Esophagus squamous epithelium (tissue), 5 donors: ENCODE data around the gene RABGAP1L. TPM values are rescaled to one million over a fixed set of nuclear protein-coding genes. Genes with fewer than 3 reads are reported as not detected.
"Not testable (repeated sequence)": the region's sequence is repeated elsewhere in the genome, so short reads cannot be mapped to it uniquely, and the experiment has no call there.

Experiments used
- DNase-seq: peaks from one replicate; lab custom pipeline; 2025; lab: John Stamatoyannopoulos, UW
- H3K27ac ChIP-seq, 4 donors: fragments of 200-600 bp; sonication (generic); one replicate each; pipeline ENCODE4 v1.5.1; 2016 to 2019; ENCODE audit warnings: mild to moderate bottlenecking in 1 of 4
- H3K27me3 ChIP-seq, 4 donors: fragments of 200-600 bp; sonication (generic); 1 replicate in 3 of 4; 2 replicates in 1 of 4; pipeline versions ENCODE4 v1.5.1 to v1.6.0; 2017 to 2021; ENCODE audit warnings: antibody characterized with exemption in 1 of 4
- H3K36me3 ChIP-seq, 3 donors: fragments of 200-600 bp; sonication (generic); one replicate each; pipeline ENCODE4 v1.5.1; 2016 to 2019
- H3K4me1 ChIP-seq, 3 donors: fragments of 200-600 bp; sonication (generic); one replicate each; pipeline ENCODE4 v1.5.1; 2017 to 2019
- H3K4me3 ChIP-seq, 4 donors: fragments of 200-600 bp; sonication (generic); 1 replicate in 3 of 4; 2 replicates in 1 of 4; pipeline ENCODE4 v1.5.1; 2016 to 2019; ENCODE audit warnings: mild to moderate bottlenecking in 2 of 4, moderate library complexity in 1 of 4
- H3K9me3 ChIP-seq, 3 donors: fragments of 200-600 bp; sonication (generic); one replicate each; pipeline ENCODE4 v1.5.1; 2016 to 2019
- CTCF ChIP-seq, 6 experiments: fragments of 450-650 bp in 4 of 6; fragments of 200-600 bp in 2 of 6; sonication (generic) in 2 of 6; IDR thresholded peaks; one replicate each; pipeline ENCODE4 v1.5.1; 2016 to 2019; ENCODE audit warnings: antibody characterized with exemption in 6 of 6, mild to moderate bottlenecking in 4 of 6, moderate library complexity in 4 of 6
- POLR2A ChIP-seq, 4 donors: fragments of 450-650 bp; IDR thresholded peaks; one replicate each; pipeline ENCODE4 v1.6.1; 2017; ENCODE audit warnings: antibody characterized with exemption in 4 of 4, mild to moderate bottlenecking in 4 of 4, moderate library complexity in 3 of 4
- WGBS, 2 donors: methylation state at CpG; one replicate each; pipeline ENCODE4 v1.1.5; 2018; 5-methylcytosine and 5-hydroxymethylcytosine counted together
- intact Hi-C: fragments of 100-400 bp; cut with DNase I; formaldehyde crosslinking; loops from one replicate; pipeline ENCODE4 v1.15.0; 2022
- total RNA-seq, 4 donors: library from RNA; depleted of rRNA; stranded (reverse); fragments of >200 nt; gene quantifications; one replicate each; pipeline ENCODE4 v1.1.0, GENCODE V29; 2016
- donor health status: DM: yes; HTN: yes; CAD: no.

RABGAP1L gene
- total RNA-seq, 4 donors from 2014 or later: 35.7 to 45.6 (median 41.0) TPM

DNA sequence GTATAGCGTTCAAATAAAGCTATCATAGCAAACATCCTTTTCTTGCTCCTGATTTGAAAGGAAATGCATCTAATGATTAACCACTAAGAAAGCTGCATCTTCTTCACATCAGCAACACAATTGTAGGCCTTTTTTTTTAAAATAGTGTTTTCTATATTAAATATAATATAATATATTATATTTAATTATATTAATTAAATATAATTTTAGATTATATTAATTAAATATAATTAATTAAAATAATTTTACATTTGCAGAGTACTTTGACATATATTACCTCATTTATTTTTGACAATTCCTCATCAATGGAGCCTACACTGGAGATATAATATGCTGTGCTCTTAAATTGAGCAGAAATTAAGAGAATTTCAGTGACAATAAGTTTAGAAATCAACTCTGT is 481.5 kb downstream of the RABGAP1L start:
- no peaks in the 10 kb centered on the region for H3K4me1 ChIP-seq
- no peaks in the 10 kb centered on the region for H3K27me3 ChIP-seq
- no peaks in the 10 kb centered on the region for H3K9me3 ChIP-seq
- TF ChIP-seq POLR2A (IDR thresholded peaks at IDR 0.05) (no peak), CTCF (IDR thresholded peaks at IDR 0.05) (no peak)
- peaks cover 0 to 15% (median 0%) of the 10 kb centered on the region in 3 donors for H3K36me3 ChIP-seq
- DNase-seq: no peak
- intact Hi-C loops: no loop called here
- WGBS, 2 donors: 71 to 93% methylated on average over 1 of the region's 1 CpG
- H3K4me3 ChIP-seq: no peak overlapping the region
- no peak overlapping the region for H3K27ac ChIP-seq

DNA sequence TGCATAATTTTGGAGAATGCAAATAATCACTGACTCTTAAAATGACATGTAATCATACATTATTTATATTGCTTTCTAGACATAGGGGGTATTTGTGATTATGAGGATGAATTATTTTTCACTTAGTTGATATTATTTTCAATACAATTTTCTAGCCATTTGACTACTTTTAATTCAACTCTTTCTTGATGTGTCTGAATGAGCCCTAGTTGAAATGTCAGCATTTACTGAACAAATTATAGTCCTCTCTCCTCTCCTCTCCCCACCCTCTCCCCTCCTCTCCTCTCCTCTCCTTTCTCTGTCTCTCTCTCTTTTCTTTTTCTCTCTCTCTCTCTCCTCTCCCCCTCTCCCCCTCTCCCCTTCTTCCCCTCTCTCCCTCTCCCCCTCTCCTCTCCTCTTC is 483.1 kb downstream of the RABGAP1L start:
- intact Hi-C loops: no loop called here
- Histone ChIP-seq H3K4me3 (no peak overlapping the region), H3K4me1 (no peaks in the 10 kb centered on the region), H3K27me3 (no peaks in the 10 kb centered on the region), H3K36me3 (peaks cover 0 to 9% (median 0%) of the 10 kb centered on the region in 3 donors), H3K27ac (no peak overlapping the region), H3K9me3 (no peaks in the 10 kb centered on the region)
- TF ChIP-seq CTCF (IDR thresholded peaks at IDR 0.05) (no peak), POLR2A (IDR thresholded peaks at IDR 0.05) (no peak)
- DNase-seq: no peak

DNA sequence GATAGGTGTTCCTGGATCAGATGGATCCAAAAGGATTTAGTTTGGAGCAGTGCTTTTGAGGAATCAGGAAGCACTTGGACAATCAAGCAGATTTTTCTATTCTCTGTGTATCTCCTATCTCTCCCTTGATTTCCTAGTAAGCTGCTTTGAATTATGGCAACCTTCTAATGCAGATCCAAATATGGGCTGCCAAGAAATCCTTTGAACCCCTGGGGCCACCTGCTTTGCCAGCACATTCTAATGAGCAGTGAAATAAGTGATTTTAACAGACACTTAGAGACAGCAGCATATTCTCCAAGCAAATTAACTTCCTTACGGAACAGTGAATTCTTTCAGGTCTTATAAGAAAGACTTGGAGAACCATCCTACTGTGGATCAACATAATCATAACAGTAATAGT is 483.9 kb downstream of the RABGAP1L start:
- H3K36me3 ChIP-seq: peaks cover 0 to 1% (median 0%) of the 10 kb centered on the region in 3 donors
- intact Hi-C loops: no loop called here
- WGBS, 2 donors: 93 to 94% methylated on average over 1 of the region's 1 CpG
- H3K27me3 ChIP-seq: no peaks in the 10 kb centered on the region
- no peaks in the 10 kb centered on the region for H3K4me1 ChIP-seq
- no peaks in the 10 kb centered on the region for H3K9me3 ChIP-seq
- TF ChIP-seq CTCF (IDR thresholded peaks at IDR 0.05): no peak
- no peak overlapping the region for H3K27ac ChIP-seq
- no peak overlapping the region for H3K4me3 ChIP-seq
- DNase-seq: no peak

GRCh38 chr1:174649572-174649971 is 490.3 kb downstream of the RABGAP1L start:
- not testable (repeated sequence) for H3K27ac ChIP-seq

DNA sequence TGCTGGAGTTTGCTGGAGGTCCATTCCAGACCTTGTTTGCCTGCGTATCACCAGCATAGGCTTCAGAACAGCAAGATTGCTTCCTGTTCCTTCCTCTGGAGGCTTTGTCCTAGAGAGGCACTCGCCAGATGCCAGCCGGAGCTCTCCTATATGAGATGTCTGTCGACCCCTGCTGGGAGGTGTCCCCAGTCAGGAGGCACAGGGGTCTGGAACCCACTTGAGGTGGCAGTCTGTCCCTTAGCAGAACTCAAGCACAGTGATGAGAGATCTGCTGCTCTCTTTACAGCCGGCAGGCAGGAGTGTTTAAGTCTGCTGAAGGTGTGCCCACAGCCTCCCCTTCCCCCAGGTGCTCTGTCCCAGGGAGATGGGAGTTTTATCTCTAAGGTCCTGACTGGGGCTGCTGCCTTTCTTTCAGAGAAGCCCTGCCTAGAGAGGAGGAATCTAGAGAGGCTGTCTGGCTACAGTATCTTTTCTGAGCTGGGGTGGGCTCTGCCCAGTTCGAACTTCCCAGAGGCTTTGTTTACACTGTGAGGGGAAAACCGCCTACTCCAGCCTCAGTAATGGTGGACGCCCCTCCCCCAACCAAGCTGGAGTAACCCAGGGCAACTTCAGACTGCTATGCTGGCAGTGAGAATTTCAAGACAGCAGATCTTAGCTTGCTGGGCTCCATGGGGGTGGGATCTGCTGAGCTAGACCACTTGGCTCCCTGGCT is 493.4 kb downstream of the RABGAP1L start:
- peaks cover 0 to 6% (median 0%) of the 10 kb centered on the region in 3 donors for H3K9me3 ChIP-seq
- no peak overlapping the region for H3K27ac ChIP-seq
- WGBS, 2 donors: 60 to 80% methylated on average over 1 to 2 of the region's 8 CpGs
- H3K4me1 ChIP-seq: no peaks in the 10 kb centered on the region
- no peak for TF ChIP-seq CTCF (IDR thresholded peaks at IDR 0.05)
- no peak for TF ChIP-seq POLR2A (IDR thresholded peaks at IDR 0.05)
- no peaks in the 10 kb centered on the region for H3K27me3 ChIP-seq
- intact Hi-C loops: no loop called here
- no peaks in the 10 kb centered on the region for H3K36me3 ChIP-seq
- no peak for DNase-seq
- no peak overlapping the region for H3K4me3 ChIP-seq

More at GRCh38 chr1:174649572-174649971, 490.3 kb downstream of the RABGAP1L start:
- H3K4me1 ChIP-seq, H3K4me3 ChIP-seq, DNase-seq, H3K36me3 ChIP-seq, H3K9me3 ChIP-seq, H3K27me3 ChIP-seq, intact Hi-C loops: not testable (repeated sequence)
- WGBS, 2 donors: 55 to 82% methylated on average over 2 of the region's 2 CpGs
